Measurements from ENCODE around the gene RAPSN.

RAPSN gene

GRCh38 chr11:47387944-47388696 lies 60.8 kb downstream of the RAPSN start:
- no peak for DNase-seq
